ENCODE results near the gene FURIN.
A peak's percentile ranks its signal among the peaks of the same experiment; 100 is the strongest.
"Not testable (repeated sequence)": the region's sequence is repeated elsewhere in the genome, so short reads cannot be mapped to it uniquely, and the experiment has no call there.

Gene FURIN

DNA sequence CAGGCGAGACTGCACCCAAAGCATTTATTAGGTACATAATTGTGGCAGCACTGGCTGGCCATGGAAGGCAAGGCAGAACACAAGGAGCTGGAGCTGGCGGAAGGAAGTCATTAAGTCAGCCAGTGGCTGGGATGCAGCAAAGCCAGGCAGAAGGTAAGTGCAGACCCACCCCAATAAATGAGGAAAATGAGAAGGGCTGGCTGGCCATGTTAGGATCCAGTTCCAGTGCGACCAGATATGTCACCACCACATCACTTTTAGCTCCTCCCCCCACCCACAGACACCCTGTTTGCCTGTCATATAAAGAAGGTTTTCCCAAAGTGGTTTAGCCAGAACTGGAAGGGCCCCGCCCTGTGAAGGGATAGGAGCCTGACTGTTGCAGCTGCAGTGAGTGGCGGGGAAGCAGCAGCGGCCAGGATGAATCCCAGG is at the start of gene FURIN:
FURIN (plus strand) TSS at position 328 of the 429 bp plus-strand sequence. CDS start 7,153 bp downstream, outside the sequence.
- no peak for DNase-seq (ENCODE audit: low read depth in 3 of 3)

DNA sequence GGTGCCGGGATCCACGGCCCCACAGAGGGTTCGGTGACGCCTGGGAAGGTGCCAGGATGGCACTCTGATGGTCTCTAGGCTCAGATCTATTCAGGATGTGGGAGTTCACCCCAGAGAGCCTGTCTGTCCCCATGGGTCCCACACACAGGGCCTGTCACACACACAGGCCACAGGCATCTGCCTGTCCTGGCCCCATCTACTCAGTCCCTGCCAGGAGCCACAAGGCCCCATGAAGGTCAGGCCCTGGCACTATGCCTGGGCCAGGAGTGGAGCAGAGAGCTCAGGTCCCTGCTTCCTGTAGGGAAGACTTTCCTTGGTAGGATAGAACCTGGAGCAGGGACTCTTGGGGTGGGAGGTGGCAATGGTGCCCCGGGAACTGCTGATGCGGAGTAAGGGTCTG is 49.0 kb upstream of the FURIN start:
- no peak for DNase-seq (ENCODE audit: low read depth in 3 of 3)

DNA sequence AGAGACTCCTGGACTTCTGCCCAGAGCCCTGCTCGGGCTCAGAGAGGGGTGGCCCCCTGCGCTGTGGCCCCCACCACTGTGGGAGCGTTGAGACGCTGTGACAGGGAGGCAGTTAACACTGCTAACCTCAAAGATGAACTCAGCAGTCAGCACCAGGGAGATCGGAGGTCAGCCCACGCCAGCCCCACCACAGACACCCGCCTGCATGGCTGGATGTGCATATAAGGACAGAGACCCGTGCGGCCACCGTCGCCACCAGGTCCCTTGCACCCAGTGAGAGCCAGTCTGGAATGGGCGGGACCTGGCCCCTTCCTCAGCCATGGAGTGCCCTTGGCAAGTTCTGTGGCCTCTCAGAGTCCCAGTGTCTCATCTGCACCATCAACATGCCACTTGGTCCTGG is 48.5 kb upstream of the FURIN start:
- DNase-seq (ENCODE audit: low read depth in 3 of 3): no peak

DNA sequence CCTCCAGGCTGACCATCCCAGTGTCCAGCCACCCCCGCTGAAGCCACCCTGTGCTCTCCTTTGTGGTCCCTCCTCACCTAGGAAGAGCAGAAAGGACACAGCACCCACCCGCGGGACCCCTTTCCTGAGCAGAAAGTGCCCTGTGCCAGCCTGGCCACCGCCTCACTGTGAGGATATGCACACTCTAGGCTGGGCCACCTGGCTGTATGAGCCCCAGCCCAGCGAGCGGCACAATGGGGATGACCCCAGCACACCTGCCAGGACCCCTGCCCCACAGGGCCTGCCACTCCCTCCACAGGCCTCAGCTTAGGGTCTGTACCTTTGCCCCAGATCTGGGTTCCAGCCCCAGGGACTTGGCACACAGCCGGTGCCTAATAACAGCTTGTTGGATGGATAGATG is 47.9 kb upstream of the FURIN start:
- DNase-seq (ENCODE audit: low read depth in 3 of 3): no peak

DNA sequence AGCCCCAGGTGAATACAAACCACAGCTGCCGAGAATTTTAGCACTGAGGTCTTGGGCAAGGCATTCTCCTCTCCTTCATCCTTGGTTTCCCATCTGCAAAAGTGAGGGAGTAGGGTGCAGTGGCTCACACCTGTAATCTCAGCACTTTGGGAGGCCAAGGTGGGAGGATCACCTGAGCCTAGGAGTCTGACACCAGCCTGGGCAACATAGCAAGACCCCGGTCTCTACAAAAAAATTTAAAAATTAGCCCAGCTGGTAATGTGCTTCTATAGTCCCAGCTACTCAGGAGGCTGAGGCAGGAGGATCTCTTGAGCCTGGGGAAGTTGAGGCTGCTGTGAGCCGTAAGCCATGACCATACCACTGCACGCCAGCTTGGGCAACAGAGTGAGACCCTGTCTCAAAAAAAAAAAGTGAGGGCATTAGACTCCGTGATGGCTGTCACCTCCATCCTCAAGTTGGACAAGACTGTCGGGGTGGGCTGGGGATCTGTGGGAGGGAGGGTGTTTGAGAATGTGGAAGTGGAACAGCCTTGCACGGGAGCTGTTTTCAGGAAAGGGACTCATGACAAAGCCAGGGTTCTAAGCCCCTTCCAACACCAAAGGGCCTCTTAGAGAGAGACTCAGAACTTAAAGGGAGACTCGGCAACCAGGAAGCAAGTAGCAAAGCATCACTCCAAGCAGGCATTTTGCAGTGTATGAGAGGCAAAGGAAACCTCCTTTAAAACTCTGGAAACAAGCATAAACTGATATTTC is 46.0 kb upstream of the FURIN start:
- no peak for DNase-seq (ENCODE audit: low read depth in 3 of 3)

DNA sequence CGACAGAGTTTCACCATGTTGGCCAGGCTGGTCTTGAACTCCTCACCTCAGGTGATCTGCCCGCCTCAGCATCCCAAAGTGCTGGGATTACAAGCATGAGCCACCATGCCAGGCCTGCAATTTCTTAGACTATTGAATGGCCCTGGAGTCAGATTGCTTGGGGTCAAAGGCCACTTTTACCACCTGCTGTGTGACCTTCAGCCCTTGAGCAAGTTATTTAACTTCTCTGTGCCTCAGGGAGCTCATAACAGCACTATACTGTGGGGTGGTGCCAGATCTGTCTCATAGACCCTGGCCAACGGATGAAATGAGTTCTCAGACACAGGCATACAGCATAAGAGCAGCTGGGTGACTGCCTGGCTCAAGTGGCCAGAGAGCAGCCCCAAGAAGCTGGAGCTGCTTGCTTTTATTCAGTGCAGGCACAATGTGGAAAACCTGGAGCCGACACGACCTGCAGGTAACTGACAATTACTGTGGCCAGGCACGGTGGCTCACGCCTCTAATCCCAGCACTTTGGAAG is 44.9 kb upstream of the FURIN start:
- no peak for DNase-seq (ENCODE audit: low read depth in 3 of 3)

DNA sequence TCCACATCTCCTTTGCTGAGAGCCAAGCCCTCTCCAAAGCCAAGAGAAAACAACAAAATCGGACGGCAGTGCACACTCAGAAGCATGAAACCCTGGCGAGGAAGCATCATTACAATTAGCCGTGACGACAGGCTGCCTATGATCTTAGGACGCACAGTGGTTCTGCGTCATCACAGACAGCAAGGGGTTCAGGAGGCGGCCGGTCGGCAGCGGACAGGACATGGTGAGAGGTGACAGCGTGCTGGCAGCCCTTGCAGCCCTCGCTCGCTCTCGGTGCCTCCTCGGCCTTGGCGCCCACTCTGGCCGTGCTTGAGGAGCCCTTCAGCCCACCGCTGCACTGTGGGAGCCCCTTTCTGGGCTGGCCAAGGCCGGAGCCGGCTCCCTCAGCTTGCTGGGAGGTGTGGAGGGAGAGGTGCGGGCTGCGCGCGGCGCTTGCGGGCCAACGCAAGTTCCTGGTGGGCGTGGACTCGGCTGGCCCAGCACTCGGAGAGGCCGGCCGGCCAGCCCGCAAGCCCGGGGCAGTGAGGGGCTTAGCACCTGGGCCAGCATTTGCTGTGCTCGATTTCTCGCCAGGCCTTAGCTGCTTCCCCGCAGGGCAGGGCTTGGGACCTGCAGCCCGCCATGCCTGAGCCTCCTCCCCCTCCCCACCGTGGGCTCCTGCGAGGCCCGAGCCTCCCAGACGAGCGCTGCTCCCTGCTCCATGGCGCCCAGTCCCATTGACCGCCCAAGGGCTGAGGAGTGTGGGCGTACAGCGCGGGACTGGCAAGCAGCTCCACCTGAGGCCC is 43.1 kb upstream of the FURIN start:
- not testable (repeated sequence) for DNase-seq (ENCODE audit: low read depth in 3 of 3)

DNA sequence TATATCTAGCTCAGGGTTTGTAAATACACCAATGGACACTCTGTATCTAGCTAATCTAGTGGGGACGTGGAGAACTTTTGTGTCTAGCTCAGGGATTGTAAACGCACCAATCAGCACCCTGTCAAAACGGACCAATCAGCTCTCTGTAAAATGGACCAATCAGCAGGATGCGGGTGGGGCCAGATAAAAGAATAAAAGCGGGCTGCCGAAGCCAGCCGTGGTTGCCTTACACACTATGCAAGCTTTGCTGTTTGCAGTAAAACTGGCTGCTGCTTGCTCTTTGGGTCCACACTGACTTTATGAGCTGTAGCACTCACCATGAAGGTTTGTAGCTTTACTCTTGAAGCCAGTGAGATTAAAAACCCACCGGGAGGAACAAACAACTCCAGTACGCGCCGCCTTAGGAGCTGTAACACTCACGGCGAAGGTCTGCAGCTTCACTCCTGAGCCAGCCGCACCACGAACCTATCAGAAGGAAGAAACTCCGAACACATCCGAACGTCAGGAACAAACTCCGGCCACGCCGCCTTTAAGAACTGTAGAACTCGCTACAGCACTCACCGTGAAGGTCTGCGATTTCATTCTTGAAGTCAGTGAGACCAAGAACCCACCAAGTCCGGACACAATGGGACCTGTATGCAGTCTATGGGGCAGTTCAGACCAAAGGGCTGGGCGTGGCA is 42.0 kb upstream of the FURIN start:
- not testable (repeated sequence) for DNase-seq (ENCODE audit: low read depth in 3 of 3)

DNA sequence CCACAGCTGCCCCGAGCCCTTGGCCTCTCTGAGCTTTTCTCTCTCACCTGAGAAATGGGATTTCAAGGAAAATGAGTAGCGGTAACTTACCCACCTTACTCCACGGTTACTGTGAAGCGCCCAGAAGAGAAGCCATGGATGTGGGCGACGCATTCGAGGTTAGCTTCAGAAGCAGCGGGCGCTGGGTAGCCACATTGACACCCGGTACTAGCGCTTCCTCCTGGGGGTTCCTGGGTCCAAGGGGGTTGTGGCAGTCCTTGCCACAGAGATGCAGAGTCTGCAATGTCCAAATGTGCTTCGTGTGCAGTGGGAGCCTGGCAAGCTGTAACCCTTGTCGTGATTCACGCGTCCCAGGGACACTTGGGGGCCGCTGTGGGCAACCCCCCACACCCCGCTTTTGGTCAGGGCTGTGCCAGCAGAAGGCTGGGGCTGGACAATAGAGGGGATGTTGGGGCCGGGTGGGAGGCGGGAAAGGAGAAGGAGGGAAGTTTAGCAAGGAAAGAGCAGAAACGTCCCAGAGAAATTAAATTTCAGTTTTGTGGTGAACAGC is 41.4 kb upstream of the FURIN start:
- DNase-seq (ENCODE audit: low read depth in 3 of 3): no peak

DNA sequence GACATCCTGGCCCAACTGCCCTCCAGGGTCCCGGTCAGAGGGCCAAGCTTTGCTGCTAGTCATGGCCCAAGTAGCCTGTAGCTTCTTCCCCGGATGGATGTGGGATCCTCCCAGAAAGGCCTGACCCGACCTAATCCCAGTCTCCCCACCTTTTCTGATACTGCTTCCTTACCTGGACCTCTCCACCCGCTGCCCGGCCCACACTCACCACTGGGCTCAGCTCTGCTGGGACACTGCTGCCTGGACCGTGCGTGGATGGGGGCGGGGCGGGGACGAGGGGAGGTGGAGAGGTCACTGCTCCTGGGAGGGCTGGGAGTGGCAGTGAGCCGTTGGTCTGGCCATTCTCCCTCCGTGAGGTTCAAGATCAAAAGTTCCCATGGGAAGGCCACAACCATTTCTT is 40.3 kb upstream of the FURIN start:
- no peak for DNase-seq (ENCODE audit: low read depth in 3 of 3)

DNA sequence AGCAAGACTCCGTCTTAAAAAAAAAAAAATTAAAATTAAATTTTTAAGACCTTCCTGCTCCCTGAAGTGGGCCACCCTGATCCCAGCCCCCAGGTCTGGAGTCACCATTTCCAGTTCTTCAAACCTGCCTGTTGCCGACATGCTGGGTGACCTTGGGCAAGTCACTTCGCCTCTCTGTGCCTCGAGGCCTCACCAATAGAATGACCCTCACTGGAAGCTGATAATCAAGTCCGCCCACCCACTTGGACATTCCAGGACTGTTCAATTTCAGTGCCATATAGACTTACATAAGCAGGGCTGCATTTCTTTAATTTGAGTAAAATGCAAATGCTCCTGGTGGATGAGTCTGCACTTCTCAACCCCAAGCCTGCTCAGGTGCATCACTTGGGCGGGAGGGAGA is 39.3 kb upstream of the FURIN start:
- DNase-seq (ENCODE audit: low read depth in 3 of 3): no peak

DNA sequence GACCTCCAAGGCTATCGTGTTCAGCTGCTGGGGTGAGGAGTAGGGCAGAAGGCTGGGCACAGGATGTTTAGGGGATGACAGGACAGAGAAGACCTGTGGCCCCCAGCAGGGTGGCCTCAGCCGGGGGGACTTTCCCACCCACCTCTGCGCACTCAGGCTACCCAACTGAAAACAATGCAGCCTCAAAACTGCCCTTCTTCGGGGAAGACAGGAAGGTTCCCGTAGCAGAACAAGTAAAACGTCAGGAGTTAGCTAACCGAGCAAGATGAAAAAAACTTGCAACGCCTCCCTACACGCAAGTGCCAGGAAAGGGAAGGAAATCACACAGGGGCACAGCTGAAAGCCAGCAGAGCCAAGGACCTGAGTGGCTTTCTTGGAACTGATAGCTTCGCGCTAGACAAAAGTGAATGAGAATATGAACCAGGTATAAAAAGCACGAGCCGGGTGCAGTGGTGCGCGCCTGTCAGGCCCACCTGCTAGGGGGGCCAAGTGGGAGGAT is 38.4 kb upstream of the FURIN start:
- DNase-seq (ENCODE audit: low read depth in 3 of 3): peak in 2 of 3 donors; percentile 54 to 61

DNA sequence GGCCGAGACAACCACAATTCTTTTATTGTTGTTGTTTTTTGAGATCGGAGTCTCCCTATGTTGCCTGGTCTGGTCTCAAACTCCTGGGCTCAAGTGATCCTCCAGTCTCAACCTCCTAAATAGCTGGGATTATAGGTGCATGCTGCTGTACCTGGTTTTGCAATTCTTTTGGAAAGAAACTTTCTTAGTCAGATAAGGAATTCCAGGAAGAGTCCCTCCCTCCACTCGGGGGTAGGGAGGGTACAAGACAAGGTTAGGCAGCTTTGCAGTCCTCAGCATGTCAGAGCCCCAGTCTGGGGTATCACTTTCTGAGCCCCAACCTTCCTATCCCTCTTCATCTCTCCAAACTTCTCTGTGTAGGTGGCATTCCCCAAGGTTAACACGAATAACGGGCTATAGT is 33.8 kb upstream of the FURIN start:
- DNase-seq (ENCODE audit: low read depth in 3 of 3): no peak

DNA sequence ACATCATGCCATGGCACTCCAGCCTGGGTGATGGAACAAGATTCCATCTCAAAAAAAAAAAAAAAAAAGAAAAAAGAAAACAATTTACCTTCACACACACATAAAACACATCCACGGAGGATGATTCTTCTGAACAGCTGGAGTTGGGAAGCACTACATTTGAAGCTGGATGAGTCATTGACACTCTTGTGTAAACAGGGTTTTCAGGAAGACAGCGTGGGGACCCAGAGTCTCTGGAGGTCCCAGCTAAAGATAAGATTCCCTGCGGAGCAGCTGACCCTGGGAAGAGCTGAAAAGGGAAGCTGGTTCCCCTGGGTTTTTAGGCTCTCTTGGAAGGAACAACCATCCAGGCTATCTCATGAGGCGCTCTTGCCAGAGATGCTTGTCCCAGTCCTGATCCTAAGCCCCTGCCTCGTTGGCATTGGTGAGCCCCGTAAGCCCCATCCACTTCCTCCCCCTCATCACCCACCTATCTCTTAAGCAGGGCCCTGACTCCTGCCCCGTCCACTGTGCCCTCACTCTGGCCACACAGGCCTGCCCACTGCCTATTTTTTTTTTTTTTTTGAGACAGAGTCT is 32.0 kb upstream of the FURIN start:
- DNase-seq (ENCODE audit: low read depth in 3 of 3): no peak

DNA sequence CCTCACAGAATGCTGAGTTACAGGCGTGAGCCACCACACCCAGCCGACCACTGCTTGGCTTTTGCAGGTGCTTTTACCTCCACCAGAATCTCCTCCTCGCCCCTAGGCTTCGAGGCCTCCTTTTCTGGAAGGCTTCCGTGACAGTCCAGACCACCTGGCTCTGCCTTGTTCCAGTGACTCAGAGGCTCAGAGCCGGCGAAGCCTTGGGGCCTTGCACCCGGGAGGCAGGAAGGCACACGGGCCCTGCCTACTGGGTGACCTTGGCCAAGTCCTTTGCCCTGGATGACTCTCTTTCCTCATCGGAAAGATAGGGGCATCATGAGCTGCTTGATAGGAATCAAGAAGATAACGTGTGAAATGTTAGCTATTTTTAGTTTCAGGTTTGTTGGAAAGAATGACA is 31.3 kb upstream of the FURIN start:
- peak in 2 of 3 donors; percentile 47 to 61 for DNase-seq (ENCODE audit: low read depth in 3 of 3)

DNA sequence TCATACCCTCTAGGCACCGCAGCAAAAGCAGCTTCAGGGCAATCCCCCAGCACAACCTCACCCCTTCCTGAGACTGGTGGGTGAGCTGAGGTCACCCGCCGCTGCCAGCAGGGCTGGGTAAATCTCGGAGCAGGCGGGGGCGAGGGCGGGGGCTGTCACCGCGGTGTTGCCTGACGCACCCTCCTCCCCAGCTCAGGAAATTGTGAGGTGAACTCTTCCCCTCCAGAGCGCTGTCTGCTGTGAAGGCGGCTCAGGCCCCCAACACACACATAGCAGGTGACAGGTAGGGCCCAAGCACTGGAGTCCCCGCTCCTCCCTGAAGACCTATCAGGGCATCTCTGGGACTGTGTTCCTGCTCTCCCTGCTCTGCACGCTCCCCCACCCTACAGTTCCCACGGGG is 30.2 kb upstream of the FURIN start:
- DNase-seq (ENCODE audit: low read depth in 3 of 3): peak; percentile 68 to 86 (median 85)

DNA sequence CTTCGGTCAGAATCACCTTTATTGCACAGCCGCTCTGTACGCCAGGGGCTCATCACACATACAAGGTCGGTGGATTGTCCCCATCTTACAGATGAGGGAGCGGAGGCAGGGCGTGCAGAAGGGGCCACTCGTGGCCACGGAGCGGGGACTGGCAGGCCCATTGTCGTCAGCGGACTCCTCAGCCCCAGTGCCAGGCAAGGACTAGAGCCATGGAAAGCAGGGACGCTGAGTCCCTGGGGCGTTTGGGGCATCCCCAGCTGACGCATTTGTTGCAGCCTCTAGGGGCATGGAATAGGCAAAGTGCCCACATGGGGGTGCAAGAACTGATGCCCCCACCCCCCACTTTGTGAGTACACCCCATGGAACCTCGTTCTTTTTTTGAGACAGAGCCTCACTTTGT is 29.8 kb upstream of the FURIN start:
- DNase-seq (ENCODE audit: low read depth in 3 of 3): no peak

DNA sequence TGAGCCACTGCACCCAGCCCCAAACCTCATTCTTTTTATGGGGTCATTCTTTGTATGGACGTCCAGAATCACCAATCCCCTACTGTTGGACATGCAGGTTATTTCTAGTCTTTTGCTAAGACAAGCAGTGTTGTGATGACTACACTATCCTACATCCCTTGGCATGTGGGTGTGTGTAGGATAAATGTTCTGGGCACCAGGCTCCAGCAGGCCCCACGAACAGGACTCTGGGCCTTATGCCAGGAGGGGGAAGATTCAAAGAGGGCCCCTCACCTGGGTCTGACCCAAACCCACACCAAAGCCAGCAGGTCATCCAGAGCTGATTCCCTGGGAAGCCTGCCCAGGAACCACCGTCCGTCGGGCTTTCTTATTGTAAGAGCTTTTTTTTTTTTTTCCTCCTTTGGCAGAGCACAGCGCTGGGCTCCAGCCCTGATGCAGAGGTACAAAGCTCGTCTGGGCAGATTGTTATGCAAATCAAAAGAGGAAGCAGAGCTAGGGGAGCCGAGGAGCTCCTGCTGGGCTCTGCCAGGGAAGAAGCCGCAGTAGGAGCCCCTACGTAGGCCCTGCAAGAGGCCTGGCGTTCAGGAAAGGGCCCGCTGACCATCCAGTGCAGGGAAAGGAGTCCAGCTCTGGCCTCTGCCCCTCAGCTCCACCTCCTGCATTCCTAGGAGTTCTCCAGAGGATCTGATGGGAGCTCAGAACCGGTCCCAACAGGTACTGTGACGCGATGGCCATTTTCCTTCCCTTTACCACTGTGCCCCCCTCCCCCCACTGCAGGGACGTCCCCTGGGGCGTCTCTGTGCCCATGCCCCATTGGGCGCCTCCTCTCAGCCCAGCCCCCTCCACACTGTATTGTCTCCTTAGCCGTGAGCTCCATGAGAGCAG is 29.0 kb upstream of the FURIN start:
- DNase-seq (ENCODE audit: low read depth in 3 of 3): no peak

DNA sequence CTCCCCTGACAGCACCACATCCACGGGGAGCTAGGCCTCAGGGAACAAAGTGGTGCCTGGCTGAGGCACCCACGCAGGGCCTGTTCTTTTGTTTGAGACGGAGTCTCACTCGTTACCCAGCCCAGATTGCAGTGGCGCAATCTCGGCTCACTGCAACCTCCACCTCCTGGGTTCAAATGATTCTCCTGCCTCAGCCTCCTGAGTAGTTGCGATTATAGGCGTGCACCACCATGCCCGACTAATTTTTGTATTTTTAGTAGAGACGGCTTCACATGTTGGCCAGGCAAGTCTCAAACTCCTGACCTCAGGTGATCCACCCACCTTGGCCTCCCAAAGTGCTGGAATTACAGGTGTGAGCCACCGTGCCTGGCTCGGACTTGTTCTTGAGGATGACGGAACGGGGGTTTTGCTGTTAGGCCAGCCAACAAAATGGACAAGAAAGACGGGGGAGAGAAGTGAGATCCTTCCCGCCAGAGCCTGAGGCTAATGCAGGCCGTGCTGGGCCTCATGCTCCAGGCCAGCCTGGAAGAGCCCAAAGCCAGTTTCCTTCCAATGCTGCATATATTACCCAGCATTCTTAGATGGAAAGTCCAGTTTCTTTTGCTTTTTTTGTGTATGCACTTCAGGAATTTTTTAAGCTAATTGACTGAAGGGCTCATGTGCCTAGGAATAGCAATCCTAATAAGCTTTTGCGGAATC is 28.1 kb upstream of the FURIN start:
- DNase-seq (ENCODE audit: low read depth in 3 of 3): no peak

DNA sequence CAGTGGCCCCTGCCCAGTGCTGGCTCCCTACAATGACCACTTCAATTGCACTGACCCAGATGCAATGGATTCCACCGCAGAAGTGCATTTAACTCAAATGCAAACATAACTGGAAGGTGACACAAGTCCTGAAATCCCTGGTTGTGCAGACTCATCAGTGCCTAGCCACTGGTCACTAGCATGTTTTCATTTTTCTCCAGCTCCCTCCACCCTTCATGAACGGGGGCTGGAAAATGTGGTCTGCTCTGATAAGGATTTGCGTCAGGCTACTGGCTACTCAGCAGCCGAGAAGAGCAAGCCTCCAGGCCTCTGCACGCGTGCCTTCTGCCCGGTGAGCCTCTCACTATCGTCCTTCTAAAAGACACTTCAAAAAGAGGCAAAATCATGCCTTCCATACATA is 27.4 kb upstream of the FURIN start:
- no peak for DNase-seq (ENCODE audit: low read depth in 3 of 3)

Measured in stimulated activated CD4-positive, alpha-beta T cell treated with anti-CD3 and anti-CD28 coated beads, TNF-alpha, amount 100 ng/mL, for 48 hours (primary cell).